ENCODE data around the gene ZNF462. TPM values are rescaled to one million over a fixed set of nuclear protein-coding genes. Genes with fewer than 3 reads are reported as not detected.

ZNF462 gene
- total and polyA plus RNA-seq, 2 of the 4 experiments (the other 2 are of a cell fraction): 6.1 to 18.8 TPM

DNA sequence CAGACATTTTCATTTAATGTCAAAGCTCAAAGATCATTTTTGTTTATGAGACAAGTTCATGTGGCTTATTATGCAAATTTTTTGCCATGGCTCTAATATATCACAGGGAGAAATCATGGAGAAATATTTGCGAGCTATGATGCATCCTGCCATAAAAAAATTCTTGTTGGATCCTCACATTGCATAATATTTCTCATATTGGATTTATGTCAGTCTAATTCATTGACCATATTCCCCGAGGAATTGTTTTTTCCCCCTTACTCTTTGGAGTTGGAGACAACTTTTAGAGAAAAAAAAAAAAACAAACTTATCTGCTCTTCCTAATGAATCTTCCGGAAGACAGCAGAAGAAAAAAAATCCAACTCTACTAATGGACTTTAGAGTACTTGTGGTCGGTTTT lies 4.3 kb downstream of the ZNF462 start:
- H4K8ac ChIP-seq (ENCODE audit: low read depth in 2 of 2, low read length in 2 of 2): no peak overlapping the region
- no peaks in the 10 kb centered on the region for H3K27me3 ChIP-seq (ENCODE audit: control insufficient read depth, insufficient read depth, low read length)
- H3K23ac ChIP-seq (ENCODE audit: low read depth, low read length): no peak overlapping the region
- H2AFZ ChIP-seq (replicated peaks; ENCODE audit: low read length, poor library complexity): no peak overlapping the region
- no peak overlapping the region for H3K14ac ChIP-seq (replicated peaks; ENCODE audit: low read depth, low read length)
- H3K9me1 ChIP-seq (ENCODE audit: insufficient read depth, low read length): no peaks in the 10 kb centered on the region
- no peaks in the 10 kb centered on the region for H3K9me3 ChIP-seq (ENCODE audit: control insufficient read depth, insufficient read depth, low read length)
- H3K4me1 ChIP-seq (ENCODE audit: control insufficient read depth, insufficient read depth, low read length): peaks cover 8% of the 10 kb centered on the region
- DNase-seq (no peak), ATAC-seq (ENCODE audit: low read depth) (no peak)
- H2BK15ac ChIP-seq (ENCODE audit: low read depth, low read length): no peak overlapping the region
- no peak overlapping the region for H3K9ac ChIP-seq (ENCODE audit: low read depth, low read length)
- H2BK20ac ChIP-seq (ENCODE audit: low read depth, low read length): no peak overlapping the region
- no peak overlapping the region for H3K4me3 ChIP-seq (ENCODE audit: insufficient read depth, low read depth, low read length)
- intact Hi-C loops (cut with micrococcal nuclease): loop anchor here (10.0 kb wide), 1 partner anchor 418 kb away; the partner anchor contains the start of gene RAD23B
- no peak overlapping the region for H3K27ac ChIP-seq (ENCODE audit: insufficient read depth, low read length)
- H2AK5ac ChIP-seq (ENCODE audit: low read depth, low read length): no peak overlapping the region
- no peak overlapping the region for H3K18ac ChIP-seq (ENCODE audit: low read depth, low read length)
- BruUV-seq (replicated peaks): no TSS peak
- H3K56ac ChIP-seq (ENCODE audit: extremely low read depth, insufficient read depth, low read length): no peak overlapping the region
- no peak overlapping the region for H2BK5ac ChIP-seq (ENCODE audit: low read depth, low read length, poor library complexity, severe bottlenecking)
- WGBS, 2 experiments (ENCODE audit: extremely low coverage in 2 of 2, insufficient read length in 1 of 2): no CpG with 5 or more reads among the region's 4 CpGs
- no peak overlapping the region for H2BK120ac ChIP-seq (ENCODE audit: low read depth, low read length)
- in situ Hi-C loops (cut with MboI; ENCODE audit: low sequenced_read_pairs): no loop called here
- H3K4me2 ChIP-seq (ENCODE audit: low read depth, low read length): no peak overlapping the region
- H3K4ac ChIP-seq (ENCODE audit: low read depth, low read length): no peak overlapping the region
- dilution Hi-C loops (cut with HindIII; ENCODE audit: low sequenced_read_pairs, unreplicated experiment): no loop called here
- H3K36me3 ChIP-seq (ENCODE audit: control insufficient read depth, insufficient read depth, low read length): no peaks in the 10 kb centered on the region
- no peak overlapping the region for H4K5ac ChIP-seq (ENCODE audit: low read depth, low read length)
- H2AK9ac ChIP-seq (replicated peaks; ENCODE audit: low read depth, low read length, poor library complexity): no peak overlapping the region
- POLR2A ChIA-PET (ENCODE audit: unreplicated experiment): no interaction called here
- H4K20me1 ChIP-seq (ENCODE audit: insufficient read depth, low read length): no peaks in the 10 kb centered on the region
- H4K91ac ChIP-seq (ENCODE audit: insufficient read depth, low read depth, low read length): no peak overlapping the region
- TF ChIP-seq RFX5 (IDR thresholded peaks at IDR 0.05; ENCODE audit: low read depth, low read length) (no peak), MAFK (IDR thresholded peaks at IDR 0.05; ENCODE audit: low read depth, low read length) (no peak), CHD1 (IDR thresholded peaks at IDR 0.05; ENCODE audit: low read depth, low read length) (no peak)
- TF ChIP-seq, protein P1, sequence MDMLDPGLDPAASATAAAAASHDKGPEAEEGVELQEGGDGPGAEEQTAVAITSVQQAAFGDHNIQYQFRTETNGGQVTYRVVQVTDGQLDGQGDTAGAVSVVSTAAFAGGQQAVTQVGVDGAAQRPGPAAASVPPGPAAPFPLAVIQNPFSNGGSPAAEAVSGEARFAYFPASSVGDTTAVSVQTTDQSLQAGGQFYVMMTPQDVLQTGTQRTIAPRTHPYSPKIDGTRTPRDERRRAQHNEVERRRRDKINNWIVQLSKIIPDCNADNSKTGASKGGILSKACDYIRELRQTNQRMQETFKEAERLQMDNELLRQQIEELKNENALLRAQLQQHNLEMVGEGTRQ (IDR thresholded peaks at IDR 0.05; ENCODE audit: low read depth, low read length): no peak
- H3K79me1 ChIP-seq (ENCODE audit: low read depth in 1 of 2, low read length in 2 of 2): peaks cover 29 to 54% of the 10 kb centered on the region in 2 experiments
- CTCF ChIA-PET: no interaction called here
